DOHH2 (cell line): ENCODE data around the gene CEP68.

Experiments used
- CTCF ChIP-seq: fragments of 200-600 bp; sonication (generic); IDR thresholded peaks from one replicate; pipeline ENCODE4 v1.5.1; 2014; ENCODE audit warnings: antibody characterized with exemption, mild to moderate bottlenecking, low read depth, low read length; ENCODE audit not compliant: poor library complexity, severe bottlenecking
- EZH2phosphoT487 ChIP-seq: fragments of 200-600 bp; sonication (generic); IDR thresholded peaks from 2 replicates; pipeline ENCODE4 v1.6.1; 2017; ENCODE audit warnings: borderline replicate concordance, mild to moderate bottlenecking, antibody characterized with exemption, low read length, moderate library complexity, mixed read lengths

- TF ChIP-seq CTCF (no peak), EZH2phosphoT487 (no peak)
These were observed 37.0 kb downstream of the CEP68 start for GRCh38 chr2:65093211-65093610.
